A549 (cell line): ENCODE results near the gene CHCHD6.

Source experiments
- BHLHE40 ChIP-seq: IDR thresholded peaks from 2 replicates; pipeline ENCODE4 v1.6.1; 2012; ENCODE audit warnings: low read depth, low read length, inconsistent platforms
- EHMT2 ChIP-seq: fragments of 200-600 bp; sonication (generic); IDR thresholded peaks from 2 replicates; pipeline ENCODE4 v1.6.1; 2016; ENCODE audit warnings: antibody characterized with exemption, low read depth, mild to moderate bottlenecking, moderate library complexity
- EP300 ChIP-seq, 2 experiments: fragments of >200 bp; sonication (Bioruptor Twin); formaldehyde crosslinking; IDR thresholded peaks; 2 replicates in 1 of 2; 3 replicates in 1 of 2; pipeline ENCODE4 v1.6.1; 2016 to 2017
- FOXS1 ChIP-seq: fragments of 250-450 bp; sonication (Bioruptor Pico); IDR thresholded peaks from 2 replicates; pipeline ENCODE4 v1.5.0; 2020; ENCODE audit warnings: mild to moderate bottlenecking, moderate library complexity
- HDAC2 ChIP-seq: fragments of 200-600 bp; sonication (generic); IDR thresholded peaks from 2 replicates; pipeline ENCODE4 v1.6.1; 2016
- POLR2A ChIP-seq: IDR thresholded peaks from 2 replicates; pipeline ENCODE4 v1.6.1; 2012; ENCODE audit warnings: mild to moderate bottlenecking, low read length
- RAD21 ChIP-seq, 2 experiments: fragments of >200 bp in 1 of 2; sonication (Bioruptor Twin) in 1 of 2; formaldehyde crosslinking in 1 of 2; IDR thresholded peaks in 1 of 2; conservative IDR thresholded peaks in 1 of 2; 2 replicates in 1 of 2; 3 replicates in 1 of 2; pipeline ENCODE4 v1.6.1; 2012 to 2018; ENCODE audit warnings: inconsistent platforms in 1 of 2
- RFX5 ChIP-seq: fragments of 450-650 bp; IDR thresholded peaks from 2 replicates; pipeline ENCODE4 v1.7.1; 2014; ENCODE audit warnings: antibody characterized with exemption, mild to moderate bottlenecking, moderate library complexity
- TF ChIP-seq, protein P1 (sequence below): fragments of >200 bp; sonication (Bioruptor Twin); formaldehyde crosslinking; IDR thresholded peaks from 3 replicates; pipeline ENCODE4 v1.5.1; 2016
- TF ChIP-seq, protein P2 (sequence below): IDR thresholded peaks from 2 replicates; pipeline ENCODE4 v1.6.1; 2012

DNA sequence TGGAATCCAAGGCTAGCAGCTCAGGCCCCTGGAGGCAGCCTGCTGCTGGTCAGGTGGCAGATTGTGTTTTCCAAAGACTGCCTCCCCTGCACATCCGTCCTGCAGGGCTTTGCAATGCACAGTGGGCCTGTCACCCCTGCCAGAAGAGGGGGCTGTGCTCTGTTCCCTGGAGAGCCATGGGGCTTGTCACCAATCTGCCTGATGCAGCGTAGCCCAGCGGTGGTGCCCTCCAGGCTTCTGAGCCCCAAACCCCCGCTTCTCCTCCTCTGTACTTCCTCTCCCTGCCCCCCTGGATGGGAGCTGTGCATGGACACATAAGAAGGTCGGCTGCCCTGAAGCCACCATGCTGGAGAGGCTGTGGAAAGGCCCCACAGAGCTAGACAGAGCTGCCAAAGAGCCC lies 268.8 kb downstream of the CHCHD6 start:
- no peak for TF ChIP-seq RFX5
- TF ChIP-seq, protein P1, sequence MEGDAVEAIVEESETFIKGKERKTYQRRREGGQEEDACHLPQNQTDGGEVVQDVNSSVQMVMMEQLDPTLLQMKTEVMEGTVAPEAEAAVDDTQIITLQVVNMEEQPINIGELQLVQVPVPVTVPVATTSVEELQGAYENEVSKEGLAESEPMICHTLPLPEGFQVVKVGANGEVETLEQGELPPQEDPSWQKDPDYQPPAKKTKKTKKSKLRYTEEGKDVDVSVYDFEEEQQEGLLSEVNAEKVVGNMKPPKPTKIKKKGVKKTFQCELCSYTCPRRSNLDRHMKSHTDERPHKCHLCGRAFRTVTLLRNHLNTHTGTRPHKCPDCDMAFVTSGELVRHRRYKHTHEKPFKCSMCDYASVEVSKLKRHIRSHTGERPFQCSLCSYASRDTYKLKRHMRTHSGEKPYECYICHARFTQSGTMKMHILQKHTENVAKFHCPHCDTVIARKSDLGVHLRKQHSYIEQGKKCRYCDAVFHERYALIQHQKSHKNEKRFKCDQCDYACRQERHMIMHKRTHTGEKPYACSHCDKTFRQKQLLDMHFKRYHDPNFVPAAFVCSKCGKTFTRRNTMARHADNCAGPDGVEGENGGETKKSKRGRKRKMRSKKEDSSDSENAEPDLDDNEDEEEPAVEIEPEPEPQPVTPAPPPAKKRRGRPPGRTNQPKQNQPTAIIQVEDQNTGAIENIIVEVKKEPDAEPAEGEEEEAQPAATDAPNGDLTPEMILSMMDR: no peak
- TF ChIP-seq FOXS1 (CRISPR knock-in tag): no peak
- TF ChIP-seq POLR2A: no peak
- no peak for TF ChIP-seq HDAC2
- no peak for TF ChIP-seq EP300 (IDR thresholded peaks at IDR 0.05)
- TF ChIP-seq RAD21 (conservative IDR thresholded peaks at IDR 0.05 in 1 of 2, IDR thresholded peaks at IDR 0.05 in 1 of 2): no peak
- no peak for TF ChIP-seq BHLHE40
- TF ChIP-seq, protein P2, sequence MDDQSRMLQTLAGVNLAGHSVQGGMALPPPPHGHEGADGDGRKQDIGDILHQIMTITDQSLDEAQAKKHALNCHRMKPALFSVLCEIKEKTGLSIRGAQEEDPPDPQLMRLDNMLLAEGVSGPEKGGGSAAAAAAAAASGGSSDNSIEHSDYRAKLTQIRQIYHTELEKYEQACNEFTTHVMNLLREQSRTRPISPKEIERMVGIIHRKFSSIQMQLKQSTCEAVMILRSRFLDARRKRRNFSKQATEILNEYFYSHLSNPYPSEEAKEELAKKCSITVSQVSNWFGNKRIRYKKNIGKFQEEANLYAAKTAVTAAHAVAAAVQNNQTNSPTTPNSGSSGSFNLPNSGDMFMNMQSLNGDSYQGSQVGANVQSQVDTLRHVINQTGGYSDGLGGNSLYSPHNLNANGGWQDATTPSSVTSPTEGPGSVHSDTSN: no peak
- TF ChIP-seq EHMT2: no peak
